Fibroblast of skin of back (primary cell): ENCODE data around the gene ENPP7.

Experiments
- DNase-seq: peaks from one replicate; pipeline ENCODE4 v3.0.0-alpha.2; 2013

Gene ENPP7

DNA sequence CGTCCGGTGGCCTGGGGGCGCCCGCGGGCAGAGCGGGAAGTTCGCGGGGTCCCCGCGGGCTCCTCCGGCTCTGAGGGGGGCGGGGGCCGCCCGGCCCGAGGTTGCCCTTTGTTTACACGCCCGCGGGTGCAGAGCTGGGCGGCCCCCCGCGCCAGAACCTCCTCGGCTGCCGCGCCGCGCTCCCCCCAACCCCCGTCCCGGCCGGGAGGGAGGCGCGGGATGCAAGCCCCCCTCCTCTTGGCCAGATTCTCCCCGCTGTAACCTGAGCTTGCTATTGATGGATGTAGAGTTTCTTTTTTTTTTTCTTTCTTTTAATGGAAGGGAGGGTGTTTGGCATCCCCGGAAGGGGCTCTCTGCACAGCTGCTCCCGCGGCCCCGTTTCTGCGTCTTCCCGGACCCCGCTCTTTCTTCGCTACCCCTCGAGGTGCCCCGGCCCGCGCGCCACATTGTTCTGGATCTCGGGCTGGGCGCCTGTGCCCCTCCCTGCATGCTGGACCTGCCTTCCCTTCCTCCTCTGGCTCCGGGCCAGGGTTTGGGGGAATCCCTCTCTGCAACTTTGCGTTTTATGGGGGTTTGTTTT, 47.9 kb downstream of the ENPP7 start:
- no peak for DNase-seq

DNA sequence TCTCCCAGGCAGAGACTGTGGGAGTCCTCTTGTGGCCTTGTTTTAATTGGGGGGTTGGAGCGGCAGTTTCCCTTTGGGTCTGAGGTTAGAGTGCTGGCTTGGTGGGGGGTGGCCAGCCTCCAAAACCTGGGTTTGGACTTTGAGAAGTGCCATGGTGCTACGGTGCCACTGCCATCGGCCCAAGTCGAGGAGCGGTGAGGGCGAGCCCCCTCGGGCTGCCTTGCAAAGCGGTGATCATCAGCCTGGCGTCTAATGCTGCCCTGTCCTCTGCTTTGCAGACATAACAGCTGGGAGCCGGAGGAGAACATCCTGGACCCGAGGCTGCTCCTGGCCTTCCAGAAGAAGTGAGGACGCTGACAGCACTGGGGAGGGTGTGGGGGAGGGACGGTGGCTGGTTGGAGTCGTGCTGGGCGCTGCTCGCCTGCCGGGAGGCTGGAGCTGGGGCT, 48.4 kb downstream of the ENPP7 start:
- DNase-seq: no peak

DNA sequence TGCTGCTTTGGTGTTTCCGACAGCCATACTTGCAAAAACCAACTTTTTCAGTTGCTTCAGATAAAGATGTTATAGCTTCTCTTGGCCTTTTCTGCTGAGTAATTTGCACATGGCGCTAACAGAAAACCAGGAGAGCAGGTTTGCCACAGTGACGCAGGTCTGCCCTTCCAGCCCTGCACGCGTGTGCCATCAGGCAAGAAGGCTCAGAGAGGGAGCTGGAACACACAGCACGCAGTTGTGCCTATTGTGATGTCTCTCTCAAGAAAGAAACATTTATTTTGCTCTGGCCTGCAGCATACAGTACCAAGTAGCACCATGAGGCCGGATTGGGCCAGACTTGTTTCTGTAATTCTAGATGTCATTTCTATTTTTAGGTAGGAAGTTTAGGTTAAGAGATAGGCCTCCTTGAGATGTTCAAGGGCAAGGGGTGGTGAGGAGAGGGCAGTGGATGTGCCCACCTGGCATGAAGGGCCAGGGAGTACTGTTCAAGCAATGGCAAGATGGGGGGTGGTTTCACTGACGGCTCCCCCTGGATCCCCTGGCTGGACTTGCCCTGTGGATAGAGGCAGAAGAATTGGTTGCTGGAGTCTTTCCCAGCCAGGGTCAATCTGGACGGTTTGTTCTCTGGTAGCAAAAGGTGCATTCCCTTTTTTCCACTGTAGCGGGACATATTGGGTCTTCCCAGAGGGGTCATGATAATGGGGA, 49.1 kb downstream of the ENPP7 start:
- DNase-seq: no peak

DNA sequence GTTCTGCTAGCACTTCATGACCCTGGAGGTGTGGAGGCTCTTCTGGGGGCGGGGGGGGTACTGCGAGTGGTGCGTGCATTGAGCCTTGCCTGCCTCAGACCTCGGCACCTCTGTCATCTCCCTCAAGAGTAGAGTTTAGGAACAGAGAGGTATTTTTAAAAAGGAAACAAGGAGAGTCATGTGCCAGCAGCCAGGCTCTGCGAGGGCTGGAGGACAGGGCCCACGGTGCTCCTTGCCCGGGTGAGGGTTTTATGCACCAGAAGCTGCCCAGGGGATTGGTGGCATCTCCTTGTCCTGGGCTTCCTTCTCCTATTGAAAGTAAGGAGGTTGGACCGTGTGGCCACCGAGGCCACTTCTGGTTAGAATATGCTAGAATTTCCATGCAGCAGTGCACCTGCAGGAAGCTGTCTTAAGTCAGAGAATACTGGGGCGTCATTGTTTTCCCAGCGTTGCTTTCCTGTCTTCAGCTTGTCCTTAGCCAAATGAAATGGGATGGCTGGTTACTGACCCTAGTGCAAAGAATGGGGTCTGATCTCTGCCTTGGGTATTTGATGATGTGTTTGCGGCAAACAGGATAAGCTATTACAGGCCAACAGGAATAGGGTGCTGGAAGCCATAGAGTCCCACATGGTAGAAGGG, 50.4 kb downstream of the ENPP7 start:
- DNase-seq: no peak

DNA sequence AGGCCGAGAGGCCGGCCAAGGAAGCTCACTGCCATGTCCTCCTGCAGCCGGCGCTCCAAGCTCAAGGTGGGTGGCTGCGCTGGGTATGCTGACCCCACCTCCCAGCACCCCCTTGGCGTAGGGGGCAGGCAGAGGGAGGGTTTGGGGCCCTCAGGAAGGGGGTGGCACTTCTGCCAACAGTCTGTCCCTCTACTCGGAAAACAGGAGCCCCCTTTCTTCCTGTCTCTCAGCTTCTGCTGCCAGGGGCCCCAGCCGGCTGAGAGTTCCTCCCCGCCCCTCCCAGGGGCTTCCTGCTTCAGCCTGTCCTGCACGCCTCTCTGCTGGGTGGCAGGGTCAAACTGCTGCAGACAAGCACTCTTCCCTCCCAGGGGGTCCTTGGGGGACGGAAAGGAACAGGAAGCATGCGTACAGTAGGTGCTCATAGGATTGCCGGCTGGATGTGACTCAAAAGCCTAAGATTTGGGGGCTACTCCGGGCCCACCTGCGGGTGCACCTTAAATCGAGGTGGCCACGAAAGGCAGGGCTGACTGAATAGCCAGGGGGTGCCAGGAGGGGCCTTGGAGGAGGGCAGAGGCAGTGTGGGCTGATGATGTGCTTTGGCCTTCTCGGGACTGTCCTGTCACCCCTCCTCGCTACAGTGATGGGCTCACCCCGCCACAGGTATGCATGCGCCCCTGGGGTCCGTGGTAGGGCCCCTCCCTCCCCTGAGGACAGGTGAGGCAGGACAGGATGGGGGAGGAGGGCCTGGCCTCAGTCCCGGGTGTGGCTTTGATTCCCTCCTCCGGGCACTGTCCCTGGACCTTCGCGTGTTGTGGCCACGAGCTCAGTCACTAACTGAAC, 51.2 kb downstream of the ENPP7 start:
- no peak for DNase-seq

DNA sequence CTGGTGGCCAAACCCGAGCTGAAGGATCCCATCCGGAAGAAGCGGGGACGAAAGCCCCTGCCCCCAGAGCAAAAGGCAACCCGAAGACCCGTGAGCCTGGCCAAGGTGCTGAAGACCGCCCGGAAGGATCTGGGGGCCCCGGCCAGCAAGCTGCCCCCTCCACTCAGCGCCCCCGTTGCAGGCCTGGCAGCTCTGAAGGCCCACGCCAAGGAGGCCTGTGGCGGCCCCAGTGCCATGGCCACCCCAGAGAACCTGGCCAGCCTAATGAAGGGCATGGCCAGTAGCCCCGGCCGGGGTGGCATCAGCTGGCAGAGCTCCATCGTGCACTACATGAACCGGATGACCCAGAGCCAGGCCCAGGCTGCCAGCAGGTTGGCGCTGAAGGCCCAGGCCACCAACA, 53.1 kb downstream of the ENPP7 start:
- DNase-seq: no peak

DNA sequence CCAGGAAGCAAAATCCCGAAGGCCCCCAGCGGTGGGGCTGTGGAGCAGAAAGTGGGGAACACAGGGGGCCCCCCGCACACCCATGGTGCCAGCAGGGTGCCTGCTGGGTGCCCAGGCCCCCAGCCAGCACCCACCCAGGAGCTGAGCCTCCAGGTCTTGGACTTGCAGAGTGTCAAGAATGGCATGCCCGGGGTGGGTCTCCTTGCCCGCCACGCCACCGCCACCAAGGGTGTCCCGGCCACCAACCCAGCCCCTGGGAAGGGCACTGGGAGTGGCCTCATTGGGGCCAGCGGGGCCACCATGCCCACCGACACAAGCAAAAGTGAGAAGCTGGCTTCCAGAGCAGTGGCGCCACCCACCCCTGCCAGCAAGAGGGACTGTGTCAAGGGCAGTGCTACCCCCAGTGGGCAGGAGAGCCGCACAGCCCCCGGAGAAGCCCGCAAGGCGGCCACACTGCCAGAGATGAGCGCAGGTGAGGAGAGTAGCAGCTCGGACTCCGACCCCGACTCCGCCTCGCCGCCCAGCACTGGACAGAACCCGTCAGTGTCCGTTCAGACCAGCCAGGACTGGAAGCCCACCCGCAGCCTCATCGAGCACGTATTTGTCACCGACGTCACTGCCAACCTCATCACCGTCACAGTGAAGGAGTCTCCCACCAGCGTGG, 53.7 kb downstream of the ENPP7 start:
- no peak for DNase-seq

DNA sequence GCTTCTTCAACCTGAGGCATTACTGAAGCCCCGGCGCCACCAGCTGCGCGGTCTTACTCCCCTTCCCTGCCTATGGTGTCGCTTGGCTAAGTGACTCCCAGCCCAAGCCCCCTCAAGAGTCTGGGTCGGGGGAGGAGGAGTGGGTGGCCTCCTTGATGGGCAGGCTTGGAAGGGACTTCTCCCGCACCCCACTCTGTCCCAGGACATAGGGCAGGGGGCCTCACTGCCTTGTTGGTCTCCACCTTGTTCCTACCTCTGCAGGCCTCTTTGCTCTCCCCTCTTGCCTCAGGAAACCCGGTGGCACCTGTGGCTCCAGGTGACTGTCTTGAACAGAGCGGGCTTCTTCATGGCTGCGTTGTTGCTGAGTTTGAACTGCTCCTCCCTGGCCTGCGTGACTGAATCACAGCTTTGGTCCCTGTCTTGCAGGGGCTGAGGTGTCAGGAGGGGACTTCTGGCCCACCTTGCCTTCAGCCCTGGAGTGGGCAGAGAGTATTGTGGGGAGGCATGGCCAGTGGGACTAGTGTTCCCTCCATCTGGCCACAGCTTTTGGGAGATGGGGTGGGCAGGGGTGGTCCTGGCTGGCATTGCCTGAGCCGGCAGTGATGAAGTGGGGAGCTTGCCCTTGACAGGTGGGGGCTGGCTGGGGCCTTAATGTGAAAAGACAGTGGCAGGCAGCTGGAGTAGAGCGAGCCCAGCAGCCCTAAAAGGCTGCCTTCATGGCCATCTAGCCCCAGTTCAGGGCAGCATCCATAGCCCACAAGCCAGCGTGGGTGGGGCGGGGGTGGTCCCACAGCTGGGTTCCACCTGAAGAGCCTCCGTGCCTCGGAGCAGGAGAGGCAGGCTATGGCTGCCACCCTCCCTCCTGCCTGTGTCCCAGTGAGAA, 54.5 kb downstream of the ENPP7 start:
- DNase-seq: no peak

DNA sequence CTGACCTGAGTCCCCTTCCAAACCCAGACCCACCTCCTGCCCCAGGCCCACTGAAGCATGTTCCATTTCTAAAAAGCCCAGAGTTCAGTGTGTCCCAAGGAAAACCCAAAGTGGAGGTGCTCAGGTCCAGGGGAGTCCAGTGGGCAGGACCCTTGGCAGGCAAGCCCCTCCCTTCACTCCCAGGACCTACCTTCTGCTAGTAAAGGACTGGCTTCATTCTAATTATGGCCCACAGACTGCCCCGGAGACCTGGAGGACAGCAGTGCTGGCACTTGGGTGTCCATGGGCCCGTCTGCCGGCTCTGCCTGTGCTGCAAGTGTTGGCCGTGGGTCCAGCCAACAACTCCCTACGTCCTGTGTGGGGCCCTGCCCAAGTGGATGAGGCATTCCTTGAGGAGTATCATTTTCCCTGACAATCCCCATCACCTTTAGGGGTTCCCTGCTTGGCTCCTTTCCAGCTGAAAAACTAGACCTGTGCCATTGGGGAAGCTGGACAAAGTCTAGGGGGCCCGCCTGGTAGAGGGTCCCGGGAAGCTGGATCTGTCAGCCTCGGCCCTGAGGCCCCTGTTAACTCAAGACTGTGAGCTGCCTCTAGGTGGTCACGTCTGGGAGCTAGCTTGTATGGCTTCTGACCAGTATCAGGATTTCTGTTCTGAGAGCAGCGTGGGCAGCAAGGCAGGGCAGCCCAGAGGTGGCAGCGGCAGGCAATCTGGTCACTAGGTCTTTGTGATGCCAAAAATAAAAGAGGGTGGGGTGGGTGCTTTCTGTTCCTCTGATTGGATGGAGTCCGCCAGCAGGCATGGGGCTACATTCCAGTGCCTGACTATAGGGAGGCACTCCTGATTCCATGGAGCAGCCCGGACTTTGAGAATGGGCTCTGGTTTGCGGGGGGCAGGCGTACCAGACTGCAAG, 55.4 kb downstream of the ENPP7 start:
- DNase-seq: no peak

DNA sequence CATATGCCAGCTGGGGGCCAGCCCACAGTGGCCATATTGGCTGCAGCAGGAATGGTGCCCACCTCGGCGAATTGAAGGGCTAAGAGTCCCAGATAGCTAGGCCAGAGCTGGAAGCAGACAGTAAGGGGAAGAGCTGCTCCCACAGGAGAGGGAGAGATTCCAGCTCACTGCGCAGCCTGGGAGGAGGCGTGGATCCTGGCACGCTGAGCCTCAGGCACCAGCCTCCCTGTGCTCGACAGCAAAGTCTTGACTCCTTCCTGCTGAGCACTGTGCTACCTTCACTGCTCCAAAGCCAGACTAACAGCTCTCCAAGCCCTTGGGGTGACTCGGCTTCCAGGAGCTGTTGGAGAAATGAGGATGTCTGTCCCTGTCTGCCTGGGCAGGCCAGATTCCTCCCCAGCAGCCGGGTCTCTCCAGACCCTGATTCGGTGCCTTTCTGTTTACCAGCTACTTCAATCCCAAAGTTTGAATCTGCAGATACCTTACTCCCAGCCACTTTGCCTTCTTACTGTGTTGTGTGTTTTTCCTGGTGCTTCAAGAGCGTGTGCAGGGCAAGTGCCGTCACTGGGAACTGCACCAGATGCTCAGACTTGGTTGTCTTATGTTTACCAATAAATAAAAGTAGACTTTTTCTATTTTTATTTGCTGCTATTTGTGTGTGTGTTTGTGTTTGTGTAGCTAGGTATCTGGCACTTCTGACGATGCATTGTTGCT, 56.3 kb downstream of the ENPP7 start:
- no peak for DNase-seq

DNA sequence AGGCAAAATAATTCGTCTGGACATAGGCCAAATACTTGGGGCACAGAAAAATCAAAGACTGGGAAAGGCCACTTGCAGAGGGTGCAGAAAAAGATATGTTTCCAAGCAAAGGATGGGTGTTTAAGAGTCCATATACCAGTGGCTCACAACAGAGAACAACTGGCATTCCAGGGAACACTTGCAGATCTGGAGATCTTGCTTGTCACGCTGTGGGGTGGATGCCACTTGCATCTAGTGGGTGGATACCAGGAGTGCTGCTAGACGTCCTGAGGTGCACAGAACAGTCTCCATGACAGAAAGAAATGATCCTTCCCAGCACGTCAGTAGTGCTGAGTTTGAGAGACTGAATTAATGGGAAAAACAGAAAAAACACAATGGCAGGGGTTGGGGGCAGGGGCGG, 57.7 kb downstream of the ENPP7 start:
- DNase-seq: no peak

DNA sequence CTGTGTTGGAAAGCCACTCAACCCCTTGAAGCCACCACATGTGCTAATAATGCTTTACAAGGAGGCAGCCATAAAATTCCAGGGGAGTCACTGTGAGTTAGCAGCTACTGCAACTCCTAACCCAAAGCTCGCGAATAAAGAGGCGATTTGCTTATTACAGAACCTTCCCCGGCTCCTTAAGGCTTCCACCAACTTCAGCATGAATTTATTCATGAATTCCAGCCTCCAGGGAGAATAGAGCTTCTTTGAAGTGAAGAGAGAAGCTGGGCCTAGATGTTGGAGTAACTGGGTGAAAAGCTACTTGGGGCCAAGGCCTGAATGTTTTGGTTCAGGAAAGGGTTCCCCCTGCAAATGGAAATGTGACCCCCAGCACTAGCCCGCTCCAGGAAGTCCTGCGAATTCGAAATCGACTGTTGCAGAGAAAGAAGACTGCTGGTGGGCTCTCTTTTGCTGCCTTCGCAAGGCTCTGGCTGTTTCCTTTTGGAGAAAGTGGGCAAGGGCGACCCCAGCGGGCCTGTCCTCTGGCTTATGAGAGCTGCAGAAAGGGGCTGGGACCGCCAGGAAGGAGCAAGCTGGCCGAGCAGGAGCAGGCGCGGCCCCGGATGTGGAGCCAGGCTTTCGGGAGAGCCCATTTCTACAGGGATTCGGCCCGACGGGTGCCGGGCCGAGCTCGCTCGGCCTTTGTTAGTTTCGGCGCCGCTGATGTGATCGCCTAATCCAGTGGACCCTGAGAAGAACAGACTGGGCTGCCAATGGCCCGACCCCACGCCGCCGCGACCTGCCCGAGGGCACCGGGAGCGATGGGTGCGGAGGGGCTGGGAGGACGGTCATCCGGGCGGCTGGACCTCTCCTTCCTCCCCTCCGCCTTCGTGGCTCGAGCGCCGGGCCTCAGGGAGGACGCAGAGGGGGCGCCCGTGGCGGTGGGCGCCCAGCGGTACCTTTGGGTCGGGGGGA, 58.5 kb downstream of the ENPP7 start:
- DNase-seq: no peak

DNA sequence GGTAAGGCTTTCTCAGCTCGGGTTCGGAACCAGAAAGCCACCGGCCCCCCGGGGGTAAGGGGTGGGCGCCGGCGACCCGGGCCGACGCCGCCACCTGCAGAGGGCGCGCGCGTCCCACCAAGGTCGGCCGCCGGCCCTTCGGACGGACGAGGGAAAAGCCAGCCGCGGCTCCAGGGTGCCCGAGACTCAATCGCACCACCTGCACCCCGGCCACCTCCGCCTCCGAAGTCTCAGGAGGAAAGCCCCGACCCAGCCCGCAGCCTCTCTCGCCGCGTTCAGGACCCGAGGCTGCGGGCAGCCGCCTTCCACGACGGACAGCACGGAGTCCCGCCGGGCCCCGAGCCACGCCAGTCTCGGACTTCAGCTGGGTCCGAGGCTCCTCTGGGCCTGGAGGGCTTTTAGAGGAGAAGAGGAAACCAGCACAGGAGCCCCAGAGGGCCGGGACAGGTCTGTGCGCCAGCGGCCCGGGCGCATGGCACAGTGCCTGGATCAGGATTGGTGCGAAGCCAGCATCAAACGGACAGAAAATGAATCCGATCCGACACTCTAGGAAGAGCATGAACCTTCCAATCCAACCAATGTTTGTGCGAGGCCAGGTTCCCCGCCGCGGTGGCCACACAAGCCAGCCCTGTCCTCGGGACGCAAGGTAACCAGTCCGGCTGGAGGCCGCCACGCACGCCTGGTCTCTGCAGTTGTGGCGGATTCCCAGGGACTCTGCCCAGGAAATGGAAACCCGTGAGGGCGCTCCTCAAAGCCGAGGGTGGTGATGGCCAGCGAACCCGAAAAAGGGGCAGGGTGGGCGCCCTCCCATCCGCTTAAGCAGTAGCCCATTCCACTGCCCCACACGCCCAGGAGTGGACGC, 59.4 kb downstream of the ENPP7 start:
- DNase-seq: no peak

DNA sequence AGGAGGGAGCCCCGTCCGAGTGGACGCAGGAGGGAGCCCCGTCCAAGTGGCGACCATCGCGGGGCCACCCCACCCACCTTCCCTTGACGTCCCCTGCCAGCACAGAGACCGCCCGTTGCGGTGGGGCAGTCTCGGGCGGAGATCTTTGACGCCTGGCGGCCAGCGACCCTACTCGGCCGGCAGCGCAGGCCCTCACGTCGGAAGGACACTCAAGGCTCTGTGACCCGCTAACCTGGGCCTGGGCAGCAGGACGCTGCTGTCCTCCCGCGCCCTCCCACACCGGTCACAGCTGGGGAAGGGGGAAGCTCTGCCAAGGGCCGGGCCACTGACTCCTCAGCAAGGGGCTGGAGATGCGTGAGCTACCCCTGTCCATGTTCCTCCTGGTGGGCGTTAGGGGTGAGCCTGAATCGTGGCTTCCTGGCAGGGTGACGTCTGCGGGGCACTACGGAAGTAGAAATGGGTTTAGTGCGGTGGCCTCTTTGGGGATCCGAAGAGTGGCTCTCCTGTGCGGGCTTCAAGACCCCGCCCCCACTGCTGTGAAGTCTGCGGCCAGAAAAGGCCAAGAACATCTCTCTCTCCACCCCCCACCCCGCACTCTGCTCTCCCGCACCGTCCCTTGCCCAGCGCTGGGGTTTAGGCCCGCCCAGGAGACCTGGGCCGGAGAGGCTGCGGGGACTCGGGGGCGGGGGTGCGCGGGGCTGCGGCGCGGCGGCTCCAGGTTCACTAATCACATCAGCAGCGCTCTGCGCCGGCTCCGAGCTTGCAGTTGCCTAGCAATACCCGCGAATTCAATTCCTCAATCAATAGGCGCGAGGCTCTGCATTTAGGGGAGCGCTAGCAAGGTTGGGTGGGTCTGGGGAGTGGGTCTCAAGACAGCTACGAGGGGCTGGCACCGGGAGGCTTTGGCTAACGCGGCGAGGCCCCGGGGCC, 60.3 kb downstream of the ENPP7 start:
- DNase-seq: no peak

DNA sequence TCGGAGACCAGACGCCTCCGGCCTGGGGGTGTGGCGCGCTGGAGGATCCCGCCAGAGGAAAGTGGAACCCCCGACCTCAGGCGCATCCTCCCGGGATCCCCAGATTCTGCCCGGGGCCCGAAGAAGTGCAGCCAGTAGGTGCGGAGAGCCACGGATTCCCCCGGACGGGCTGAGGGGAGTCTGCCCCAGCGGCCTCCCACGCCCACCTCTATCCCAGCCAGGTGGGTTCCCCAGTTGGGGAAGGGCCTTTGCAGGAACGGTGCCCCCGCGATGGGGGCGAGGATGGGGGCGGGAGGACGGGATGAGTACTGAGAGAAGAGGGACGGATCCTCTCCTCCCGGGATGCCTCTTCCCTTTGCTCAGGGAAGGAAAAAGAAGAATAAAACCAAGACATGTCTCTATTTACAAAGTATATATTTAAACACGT, 61.0 kb downstream of the ENPP7 start:
- DNase-seq: no peak
